Gastroesophageal sphincter (tissue), 4 donors: ENCODE measurements around the gene CCR7. TPM values are rescaled to one million over a fixed set of nuclear protein-coding genes. Genes with fewer than 3 reads are reported as not detected.
A peak's percentile ranks its signal among the peaks of the same experiment; 100 is the strongest.

Source experiments
- ATAC-seq: fragments of 150-250 bp; one replicate; pipeline ENCODE4 v1.9.1; 2016; ENCODE audit warnings: mild to moderate bottlenecking, moderate library complexity
- H3K27ac ChIP-seq, 4 donors: fragments of 200-600 bp; sonication (generic) in 3 of 4; 1 replicate in 3 of 4; 2 replicates in 1 of 4; pipeline ENCODE4 v1.5.1; 2016 to 2019
- H3K27me3 ChIP-seq: fragments of 200-600 bp; sonication (generic); one replicate; pipeline ENCODE4 v1.5.1; 2019
- H3K36me3 ChIP-seq, 2 donors: fragments of 200-600 bp; sonication (generic); one replicate each; pipeline ENCODE4 v1.5.1; 2019; ENCODE audit warnings: control low read depth in 1 of 2
- H3K4me1 ChIP-seq, 3 donors: fragments of 200-600 bp; sonication (generic); 1 replicate in 2 of 3; 2 replicates in 1 of 3; pipeline ENCODE4 v1.5.1; 2016 to 2019; ENCODE audit warnings: control low read depth in 2 of 3
- H3K4me3 ChIP-seq, 2 donors: fragments of 200-600 bp; sonication (generic); one replicate each; pipeline ENCODE4 v1.5.1; 2019; ENCODE audit warnings: mild to moderate bottlenecking in 1 of 2, moderate library complexity in 1 of 2
- H3K9me3 ChIP-seq, 3 donors: fragments of 200-600 bp; sonication (generic); one replicate each; pipeline ENCODE4 v1.5.1; 2017 to 2019; ENCODE audit warnings: control low read depth in 2 of 3
- EP300 ChIP-seq: sonication (generic); formaldehyde crosslinking; IDR thresholded peaks from one replicate; pipeline ENCODE4 v1.6.1; 2017; ENCODE audit warnings: antibody characterized with exemption, mild to moderate bottlenecking
- POLR2A ChIP-seq, 2 donors: fragments of 450-650 bp; IDR thresholded peaks; one replicate each; pipeline ENCODE4 v1.6.1; 2017; ENCODE audit warnings: antibody characterized with exemption in 2 of 2, mild to moderate bottlenecking in 2 of 2, moderate library complexity in 1 of 2
- POLR2AphosphoS5 ChIP-seq: sonication (generic); formaldehyde crosslinking; IDR thresholded peaks from one replicate; pipeline ENCODE4 v1.6.1; 2017; ENCODE audit warnings: antibody characterized with exemption
- WGBS, 2 donors: methylation state at CpG; one replicate each; pipeline ENCODE4 v1.1.5; 2018; ENCODE audit warnings: low coverage in 1 of 2; 5-methylcytosine and 5-hydroxymethylcytosine counted together
- total RNA-seq, 4 donors: library from RNA; depleted of rRNA; stranded (reverse); fragments of >200 nt; gene quantifications; one replicate each; pipeline ENCODE4 v1.1.0, GENCODE V29; 2016
- TF ChIP-seq, protein P1 (sequence below), 4 experiments: fragments of 200-600 bp in 2 of 4; fragments of 450-650 bp in 2 of 4; sonication (generic) in 1 of 4; IDR thresholded peaks; one replicate each; pipeline ENCODE4 v1.5.1; 2017 to 2019; ENCODE audit warnings: antibody characterized with exemption in 4 of 4, mild to moderate bottlenecking in 2 of 4, moderate library complexity in 2 of 4

The CCR7 gene
- total RNA-seq, 4 donors from 2014 or later, result 0.15 to 2.2 (median 0.35) TPM; not detected in 1

- H3K4me1 ChIP-seq, result peaks cover 0 to 90% (median 50%) of the 10 kb centered on the region in 3 donors
- 73 to 83% methylated on average over 7 to 17 of the region's 32 CpGs for WGBS, 2 donors
These were observed 13.1 kb downstream of the CCR7 start for GRCh38 chr17:40551879-40552768.

DNA sequence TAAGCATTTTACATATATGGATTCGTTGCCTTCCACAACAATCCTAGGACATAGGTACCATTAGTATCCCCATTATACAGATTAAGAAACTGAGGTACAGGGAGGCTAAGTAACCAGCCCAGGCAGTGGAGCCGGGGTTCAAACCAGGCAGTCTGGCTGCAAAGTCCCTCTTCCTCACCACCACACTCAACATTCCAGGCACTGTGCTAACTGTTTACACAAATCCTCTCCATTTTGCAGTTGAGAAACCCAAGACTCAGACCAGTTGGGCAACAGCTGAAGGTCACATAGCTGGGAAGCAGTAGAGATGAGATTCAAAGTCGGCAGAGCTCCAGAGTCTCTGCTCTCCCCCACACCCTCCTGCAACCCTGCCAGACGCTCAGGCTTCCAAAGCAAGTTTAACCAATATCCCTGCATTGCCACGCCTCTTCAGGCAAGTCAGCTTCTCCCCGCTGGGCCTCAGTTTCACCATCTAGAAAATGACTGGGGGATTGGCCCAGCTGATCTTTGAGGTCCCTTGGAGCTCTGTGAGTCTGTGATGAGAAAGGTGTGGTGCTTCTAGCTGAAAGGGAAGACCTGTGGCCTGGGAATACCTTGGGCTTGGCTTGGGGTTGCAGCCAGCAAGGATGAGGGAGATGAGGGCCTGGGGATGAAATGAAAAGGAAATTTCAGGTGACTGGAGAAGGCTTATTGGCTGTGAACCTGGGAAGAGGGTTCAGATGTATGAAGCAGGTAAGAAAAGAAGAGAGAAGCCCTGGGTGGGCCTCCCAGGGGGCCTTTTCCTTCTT lies 14.0 kb downstream of the CCR7 start:
- H3K4me3 ChIP-seq, result no peak overlapping the region
- H3K9me3 ChIP-seq, result no peaks in the 10 kb centered on the region
- peaks cover 0 to 82% (median 50%) of the 10 kb centered on the region in 3 donors for H3K4me1 ChIP-seq
- no peaks in the 10 kb centered on the region for H3K36me3 ChIP-seq
- H3K27ac ChIP-seq, result peak overlapping the region; percentile 35 to 83 (median 77)
- no peak for TF ChIP-seq EP300
- TF ChIP-seq POLR2A (IDR thresholded peaks at IDR 0.05), result no peak
- TF ChIP-seq, protein P1, sequence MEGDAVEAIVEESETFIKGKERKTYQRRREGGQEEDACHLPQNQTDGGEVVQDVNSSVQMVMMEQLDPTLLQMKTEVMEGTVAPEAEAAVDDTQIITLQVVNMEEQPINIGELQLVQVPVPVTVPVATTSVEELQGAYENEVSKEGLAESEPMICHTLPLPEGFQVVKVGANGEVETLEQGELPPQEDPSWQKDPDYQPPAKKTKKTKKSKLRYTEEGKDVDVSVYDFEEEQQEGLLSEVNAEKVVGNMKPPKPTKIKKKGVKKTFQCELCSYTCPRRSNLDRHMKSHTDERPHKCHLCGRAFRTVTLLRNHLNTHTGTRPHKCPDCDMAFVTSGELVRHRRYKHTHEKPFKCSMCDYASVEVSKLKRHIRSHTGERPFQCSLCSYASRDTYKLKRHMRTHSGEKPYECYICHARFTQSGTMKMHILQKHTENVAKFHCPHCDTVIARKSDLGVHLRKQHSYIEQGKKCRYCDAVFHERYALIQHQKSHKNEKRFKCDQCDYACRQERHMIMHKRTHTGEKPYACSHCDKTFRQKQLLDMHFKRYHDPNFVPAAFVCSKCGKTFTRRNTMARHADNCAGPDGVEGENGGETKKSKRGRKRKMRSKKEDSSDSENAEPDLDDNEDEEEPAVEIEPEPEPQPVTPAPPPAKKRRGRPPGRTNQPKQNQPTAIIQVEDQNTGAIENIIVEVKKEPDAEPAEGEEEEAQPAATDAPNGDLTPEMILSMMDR (IDR thresholded peaks at IDR 0.05), result no peak
- TF ChIP-seq POLR2AphosphoS5, result peak; percentile 99
- 43 to 77% methylated on average over 2 to 5 of the region's 6 CpGs for WGBS, 2 donors
- ATAC-seq, result peak; percentile 79
- no peaks in the 10 kb centered on the region for H3K27me3 ChIP-seq

More at GRCh38 chr17:40551879-40552768, 13.1 kb downstream of the CCR7 start:
- Histone ChIP-seq H3K27me3 (no peaks in the 10 kb centered on the region), H3K27ac (peak overlapping the region; percentile 35 to 83 (median 77)), H3K9me3 (no peaks in the 10 kb centered on the region), H3K4me3 (no peak overlapping the region), H3K36me3 (no peaks in the 10 kb centered on the region)
- TF ChIP-seq EP300 (no peak), POLR2AphosphoS5 (peak; percentile 47)
- ATAC-seq, result no peak

DNA sequence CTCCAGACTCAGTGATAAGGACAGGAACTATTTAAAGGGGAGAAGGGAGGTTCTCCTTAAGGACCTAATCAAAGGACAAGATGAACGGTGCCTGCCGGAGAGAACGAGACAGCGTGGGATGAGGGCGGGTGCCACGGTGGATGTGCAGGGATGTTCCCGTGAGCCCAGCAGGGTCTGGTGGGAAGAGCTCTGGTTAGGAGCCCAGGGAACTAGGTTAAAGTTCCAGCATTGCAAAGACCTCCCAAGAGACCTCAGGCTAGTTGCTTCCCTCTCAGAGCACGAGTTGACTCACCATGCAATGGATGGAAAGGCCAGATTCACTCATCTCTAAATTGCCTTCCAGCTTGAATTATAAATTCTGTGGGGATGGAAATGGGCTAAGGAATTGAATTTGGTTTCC lies 14.7 kb downstream of the CCR7 start:
- no peaks in the 10 kb centered on the region for H3K36me3 ChIP-seq
- no peaks in the 10 kb centered on the region for H3K27me3 ChIP-seq
- H3K4me1 ChIP-seq, result peaks cover 0 to 80% (median 50%) of the 10 kb centered on the region in 3 donors
- no peak overlapping the region for H3K4me3 ChIP-seq
- 47 to 55% methylated on average over 1 to 7 of the region's 8 CpGs for WGBS, 2 donors
- peak; percentile 67 for ATAC-seq
- no peaks in the 10 kb centered on the region for H3K9me3 ChIP-seq
- peak; percentile 35 for TF ChIP-seq POLR2AphosphoS5
- TF ChIP-seq POLR2A (IDR thresholded peaks at IDR 0.05), result no peak
- TF ChIP-seq, protein P1 (IDR thresholded peaks at IDR 0.05), result no peak
- TF ChIP-seq EP300, result no peak
- H3K27ac ChIP-seq, result peak overlapping the region in 3 of 4 donors; percentile 75 to 80 (median 79)

- H3K9me3 ChIP-seq, result no peaks in the 10 kb centered on the region
- peak overlapping the region; percentile 59 to 80 (median 77) for H3K27ac ChIP-seq
- ATAC-seq, result peak; percentile 51
- peaks cover 0 to 70% (median 49%) of the 10 kb centered on the region in 3 donors for H3K4me1 ChIP-seq
- WGBS, 2 donors, result 41 to 53% methylated on average over 2 to 4 of the region's 9 CpGs
- H3K4me3 ChIP-seq, result no peak overlapping the region
- no peaks in the 10 kb centered on the region for H3K36me3 ChIP-seq
- TF ChIP-seq POLR2AphosphoS5, result peak; percentile 93
- TF ChIP-seq POLR2A (IDR thresholded peaks at IDR 0.05), result no peak
- no peaks in the 10 kb centered on the region for H3K27me3 ChIP-seq
These were observed 16.1 kb downstream of the CCR7 start for GRCh38 chr17:40548982-40549685.

- WGBS, 2 donors, result 85 to 87% methylated on average over 6 to 8 of the region's 9 CpGs
- H3K27ac ChIP-seq, result peak overlapping the region; percentile 59 to 80 (median 77)
- H3K27me3 ChIP-seq, result no peaks in the 10 kb centered on the region
- H3K4me3 ChIP-seq, result no peak overlapping the region
- H3K9me3 ChIP-seq, result no peaks in the 10 kb centered on the region
- no peak for TF ChIP-seq POLR2A (IDR thresholded peaks at IDR 0.05)
- no peak for TF ChIP-seq POLR2AphosphoS5
- TF ChIP-seq, protein P1 (IDR thresholded peaks at IDR 0.05), result no peak
- TF ChIP-seq EP300, result no peak
- no peaks in the 10 kb centered on the region for H3K36me3 ChIP-seq
- H3K4me1 ChIP-seq, result peaks cover 0 to 71% (median 51%) of the 10 kb centered on the region in 3 donors
- no peak for ATAC-seq
These were observed 16.7 kb downstream of the CCR7 start for GRCh38 chr17:40548491-40548981.
